Measurements from ENCODE around the gene TMEM229A.
"Not testable (repeated sequence)": the region's sequence is repeated elsewhere in the genome, so short reads cannot be mapped to it uniquely, and the experiment has no call there.

The TMEM229A gene

GRCh38 chr7:124031406-124031805 lies 1.5 kb downstream of the TMEM229A start:
- DNase-seq = no peak

GRCh38 chr7:124030964-124031363 lies 1.9 kb downstream of the TMEM229A start:
- no peak for DNase-seq

GRCh38 chr7:124029396-124030188 lies 3.3 kb downstream of the TMEM229A start:
- no peak for DNase-seq

DNA sequence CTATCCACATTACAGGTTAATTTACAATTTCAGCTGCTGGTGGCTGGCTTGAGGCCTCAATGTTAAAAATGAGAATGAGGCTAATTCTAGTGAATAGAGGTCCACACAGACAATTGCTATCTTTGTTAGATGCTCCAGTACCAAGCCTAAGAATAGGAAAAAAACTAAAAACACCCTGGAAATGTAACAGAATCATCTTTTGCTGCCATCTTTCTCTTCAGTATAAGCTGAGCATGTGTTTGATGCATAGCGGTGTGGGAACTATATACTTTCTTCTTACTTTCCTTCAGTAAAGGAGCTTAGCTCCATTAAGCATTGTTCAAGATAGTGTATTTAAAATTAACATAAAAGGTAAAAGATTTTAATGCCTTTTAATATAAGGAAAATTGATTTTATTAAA lies 5.6 kb downstream of the TMEM229A start:
- no peak for DNase-seq

GRCh38 chr7:124024329-124024728 lies 8.5 kb downstream of the TMEM229A start:
- DNase-seq = not testable (repeated sequence)

- DNase-seq = no peak
Observed at GRCh38 chr7:124022551-124022950, 10.3 kb downstream of the TMEM229A start.

DNA sequence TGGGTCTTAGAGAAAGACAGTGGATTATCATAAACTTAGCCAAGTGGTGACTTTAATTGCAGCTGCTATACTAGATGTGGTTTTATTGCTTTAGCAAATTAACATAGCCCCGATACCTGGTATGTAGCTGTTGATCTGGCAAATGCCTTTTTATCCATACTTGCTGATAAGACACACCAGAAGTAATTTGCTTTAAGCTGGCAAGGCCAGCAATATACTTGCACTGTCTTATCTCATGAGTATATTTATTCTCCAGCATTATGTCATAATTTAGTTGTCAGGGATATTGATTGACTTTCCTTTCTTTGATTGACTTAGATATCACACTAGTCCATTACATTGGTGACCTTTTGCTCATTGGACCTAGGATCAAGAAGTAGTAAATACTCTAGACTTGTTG lies 12.8 kb downstream of the TMEM229A start:
- DNase-seq = no peak

GRCh38 chr7:124013306-124013705 lies 19.6 kb downstream of the TMEM229A start:
- no peak for DNase-seq

DNA sequence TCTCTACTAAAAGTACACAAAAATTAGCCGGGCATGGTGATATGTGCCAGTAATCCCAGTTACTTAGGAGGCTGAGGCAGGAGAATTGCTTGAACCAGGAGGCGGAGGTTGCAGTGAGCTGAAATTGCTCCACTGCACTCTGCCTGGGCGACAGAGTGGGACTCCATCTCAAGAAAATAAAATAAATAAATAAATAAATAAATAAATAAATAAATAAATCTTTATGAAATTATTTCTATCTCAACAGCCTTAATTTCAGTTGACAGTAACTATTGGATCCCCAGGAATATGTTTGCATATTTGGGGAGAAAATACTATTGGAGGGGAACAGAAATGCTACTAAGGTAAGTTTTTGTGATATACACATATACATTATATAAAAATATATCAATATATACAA lies 20.0 kb downstream of the TMEM229A start:
- no peak for DNase-seq

- no peak for DNase-seq
Observed at GRCh38 chr7:124009321-124009720, 23.5 kb downstream of the TMEM229A start.

- DNase-seq = not testable (repeated sequence)
Observed at GRCh38 chr7:124008296-124008695, 24.6 kb downstream of the TMEM229A start.

GRCh38 chr7:123999703-124000102 lies 33.2 kb downstream of the TMEM229A start:
- DNase-seq = no peak

DNA sequence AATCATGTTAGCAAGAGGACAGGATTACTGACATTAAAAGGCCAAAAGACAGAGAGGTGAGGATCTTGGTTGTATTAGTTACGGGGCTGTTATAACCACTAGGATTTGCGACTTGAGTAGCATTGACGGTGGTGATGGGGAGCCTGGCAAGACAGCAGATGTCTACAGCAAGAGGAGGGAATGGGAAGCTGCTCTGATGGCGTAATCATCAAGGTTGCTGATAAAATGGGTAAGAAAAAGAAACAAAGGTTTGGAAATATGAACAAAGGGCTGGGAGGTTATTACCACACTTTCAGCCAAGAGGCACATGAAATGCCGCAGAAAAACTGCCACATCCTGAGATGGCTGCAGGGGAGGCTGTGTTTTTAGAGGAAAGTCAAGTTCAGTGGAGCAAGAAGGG lies 33.9 kb downstream of the TMEM229A start:
- DNase-seq = no peak

GRCh38 chr7:123996327-123996625 lies 36.6 kb downstream of the TMEM229A start:
- DNase-seq = no peak

DNA sequence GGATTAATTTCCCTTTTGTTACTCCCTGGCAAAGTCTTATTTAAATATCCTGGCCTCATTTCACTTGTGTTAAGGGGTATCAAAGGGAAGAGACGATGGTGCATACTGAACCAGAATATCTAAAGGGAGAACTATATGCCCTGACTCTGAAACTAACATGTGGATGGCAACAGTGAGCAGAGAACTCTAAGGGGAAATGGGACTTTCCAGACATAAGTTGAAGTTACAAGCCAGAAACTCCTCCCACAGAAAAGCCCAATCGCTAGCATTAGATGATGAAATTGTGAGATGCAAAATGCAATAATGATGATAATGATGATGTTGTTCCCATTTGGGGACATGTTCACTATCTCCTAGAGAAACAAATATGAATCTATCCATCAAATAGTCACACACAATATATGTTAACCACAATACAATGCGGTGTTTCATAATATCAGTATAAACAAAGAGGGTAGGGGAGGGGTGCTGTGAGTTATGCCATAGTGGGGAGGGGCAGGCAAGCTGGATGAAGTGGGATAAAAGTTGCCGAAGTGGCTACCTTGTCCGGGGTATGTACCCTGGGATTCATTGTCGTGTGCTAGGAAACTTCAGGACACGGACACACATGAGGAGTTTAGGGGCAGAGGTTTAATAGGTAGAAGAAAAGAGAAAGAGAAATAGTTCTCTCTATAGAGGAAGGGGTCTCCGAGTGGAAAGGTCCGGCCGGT lies 37.1 kb downstream of the TMEM229A start:
- no peak for DNase-seq

DNA sequence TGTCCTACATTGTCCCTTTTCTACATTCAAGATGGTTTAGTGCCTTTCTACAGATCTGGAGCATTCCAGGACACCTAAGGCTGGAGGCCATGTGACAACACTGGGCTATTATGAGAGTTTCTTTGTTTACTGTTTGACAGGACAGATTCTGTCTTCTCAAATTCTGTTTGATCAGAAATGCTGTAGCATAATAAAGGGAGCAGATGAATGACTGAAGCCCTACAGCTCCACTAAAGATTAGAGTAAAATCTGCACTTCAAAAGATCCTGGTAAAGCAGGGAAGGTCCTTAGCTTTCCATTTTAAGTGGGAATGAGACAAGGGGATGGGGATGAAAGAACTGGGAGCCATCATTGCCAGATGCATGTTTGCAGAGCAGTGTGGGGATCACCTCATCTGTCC lies 38.4 kb downstream of the TMEM229A start:
- no peak for DNase-seq

- DNase-seq = no peak
Observed at GRCh38 chr7:123993996-123994395, 38.9 kb downstream of the TMEM229A start.

DNA sequence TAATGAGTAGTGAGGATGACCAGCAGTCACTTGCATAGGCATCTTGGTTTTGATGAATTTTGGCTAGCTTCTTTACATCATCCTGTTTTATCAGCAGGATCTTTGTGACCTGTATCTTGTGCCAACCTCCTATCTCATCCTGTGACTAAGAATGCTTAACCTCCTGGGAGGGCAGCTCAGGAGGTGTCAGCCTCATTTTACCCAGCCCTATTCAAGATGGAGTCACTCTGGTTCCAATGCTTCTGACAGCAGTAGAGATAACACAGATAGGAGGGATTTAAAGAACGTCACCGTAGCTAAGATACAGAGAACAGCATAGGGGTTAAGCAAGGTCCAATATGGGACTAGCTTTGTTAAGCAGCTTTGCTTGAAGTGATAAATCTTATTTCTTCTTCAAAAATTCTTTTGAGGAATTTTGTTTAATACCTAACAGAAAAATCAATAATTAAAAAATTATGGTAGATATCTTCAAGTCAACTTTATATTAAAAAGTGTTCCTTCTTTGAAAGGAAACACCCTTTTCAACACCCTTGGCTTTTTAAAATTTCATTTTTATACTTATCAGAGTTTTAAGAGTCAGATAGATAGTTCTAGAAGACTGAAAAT lies 39.9 kb downstream of the TMEM229A start:
- no peak for DNase-seq

DNA sequence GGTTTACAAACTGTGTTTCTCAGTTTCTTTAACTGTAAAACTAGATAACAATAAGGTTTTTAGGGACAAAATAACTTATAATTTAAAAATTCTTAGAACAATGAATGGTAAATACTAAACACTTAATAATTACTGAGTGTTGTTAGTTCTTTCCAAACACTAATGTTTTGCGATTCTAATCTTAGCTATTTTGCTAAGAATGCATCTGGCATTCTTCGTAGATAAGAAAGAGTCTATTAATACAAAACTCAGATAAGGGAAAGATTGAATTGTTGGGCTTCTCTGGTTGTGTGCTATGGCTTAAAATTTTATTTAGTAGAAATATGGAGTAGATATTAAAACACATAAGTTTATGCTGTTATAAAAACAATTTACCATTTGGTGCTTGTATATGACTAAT lies 45.4 kb downstream of the TMEM229A start:
- DNase-seq = no peak
